K562 treated with DMSO at 1 percent for 24 hours (cell line): ENCODE data around the gene RASL11B. TPM values are rescaled to one million over a fixed set of nuclear protein-coding genes. Genes with fewer than 3 reads are reported as not detected.

Source experiments
- total RNA-seq: library from RNA; unstranded; fragments of 300-600 nt; gene quantifications from 2 replicates; pipeline ENCODE4 v1.2.3, GENCODE V29; 2022; ENCODE audit warnings: low read depth; ENCODE audit not compliant: insufficient read depth

The RASL11B gene
- 1.00 and 1.0 TPM in 2 replicates for total RNA-seq

GRCh38 chr4:52861879-52862616 lies at the start of gene RASL11B:
RASL11B (plus strand) TSS chr4:52862317; CDS start chr4:52862508, 191 bp downstream.

Other genes with a start within 250 kb of the RASL11B start
- gene USP46, start 203.0 kb upstream of the RASL11B start, total RNA-seq, result 2.7 and 3.5 TPM in 2 replicates
- gene ERVMER34-1, start 110.9 kb upstream of the RASL11B start, total RNA-seq, result not detected in 2 replicates